Kidney epithelial cell (primary cell): ENCODE data around the gene FAM177B. TPM values are rescaled to one million over a fixed set of nuclear protein-coding genes. Genes with fewer than 3 reads are reported as not detected.

Source experiments
- DNase-seq: peaks from one replicate; pipeline ENCODE4 v3.0.0-alpha.2; 2010; ENCODE audit warnings: low read depth
- H3K27me3 ChIP-seq: 2 replicates; pipeline ENCODE4 v1.6.0; 2011; ENCODE audit warnings: low read length; ENCODE audit not compliant: control insufficient read depth, insufficient read depth
- H3K36me3 ChIP-seq: 2 replicates; pipeline ENCODE4 v1.5.1; 2011; ENCODE audit warnings: low read length; ENCODE audit not compliant: control insufficient read depth, insufficient read depth
- H3K4me3 ChIP-seq: 2 replicates; pipeline ENCODE4 v1.5.1; 2011; ENCODE audit warnings: low read depth, mild to moderate bottlenecking, control low read depth, low read length
- CTCF ChIP-seq: IDR thresholded peaks from 2 replicates; pipeline ENCODE4 v1.5.1; 2011; ENCODE audit warnings: mild to moderate bottlenecking, moderate library complexity, low read length, control low read depth, inconsistent platforms; ENCODE audit not compliant: insufficient read depth, poor library complexity, severe bottlenecking
- total RNA-seq: library from RNA; depleted of rRNA; stranded (reverse); fragments of >200 nt; gene quantifications from 2 replicates; pipeline ENCODE4 v1.2.3, GENCODE V29; 2015

The FAM177B gene
- total RNA-seq, 1 donor from 2014 or later: not detected

DNA sequence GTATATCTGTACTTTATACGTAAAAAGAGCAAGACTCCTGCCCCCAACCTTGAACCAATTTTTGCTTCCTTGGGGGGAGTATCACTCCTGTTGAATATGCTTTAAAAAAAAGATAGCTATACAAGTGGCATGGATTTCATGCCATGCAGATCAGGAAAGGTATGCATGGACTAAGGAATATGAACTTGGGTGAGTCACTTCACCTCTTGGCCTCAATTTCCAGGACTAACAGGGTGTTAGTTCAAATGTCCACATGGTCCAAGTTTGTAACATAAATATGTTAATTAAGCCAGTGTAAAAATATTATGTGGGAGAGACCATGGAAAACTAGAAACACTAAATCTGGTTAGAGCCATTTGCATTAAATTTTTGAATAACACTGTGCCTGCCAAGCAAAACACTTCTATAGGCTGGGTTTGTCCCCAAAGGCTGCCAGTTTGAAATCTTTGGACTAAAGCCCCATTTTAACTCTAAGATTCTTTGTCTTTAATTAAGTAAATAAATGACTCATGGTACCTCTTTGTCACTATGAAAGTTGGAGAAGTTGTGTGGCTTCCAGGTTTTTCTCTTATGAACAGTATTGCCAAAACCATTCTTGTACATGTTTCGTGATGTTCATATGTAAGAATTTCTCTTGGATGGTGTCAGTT, 33.1 kb downstream of the FAM177B start:
- Histone ChIP-seq H3K4me3 (no peak overlapping the region), H3K27me3 (no peaks in the 10 kb centered on the region), H3K36me3 (no peaks in the 10 kb centered on the region)
- DNase-seq: no peak
- no peak for TF ChIP-seq CTCF

DNA sequence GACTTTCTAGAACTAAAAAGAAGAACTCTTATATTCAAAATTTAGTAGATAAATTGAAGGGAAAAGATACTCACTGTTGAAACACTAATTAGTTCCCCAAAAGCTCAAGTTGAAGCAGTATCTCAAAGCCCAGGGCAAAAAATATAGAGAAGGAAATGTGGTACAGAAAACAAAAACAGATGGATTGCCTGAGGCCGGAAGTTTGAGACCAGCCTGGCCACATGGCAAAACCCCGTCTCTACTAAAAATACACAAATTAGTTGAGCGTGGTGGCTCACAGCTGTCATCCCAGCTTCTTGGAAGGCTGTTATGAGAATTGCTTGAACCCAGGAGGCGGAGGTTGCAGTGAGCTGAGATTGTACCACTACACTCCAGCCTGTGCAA, 36.0 kb downstream of the FAM177B start:
- no peaks in the 10 kb centered on the region for H3K27me3 ChIP-seq
- DNase-seq: no peak
- H3K36me3 ChIP-seq: no peaks in the 10 kb centered on the region
- H3K4me3 ChIP-seq: no peak overlapping the region
- TF ChIP-seq CTCF: no peak

DNA sequence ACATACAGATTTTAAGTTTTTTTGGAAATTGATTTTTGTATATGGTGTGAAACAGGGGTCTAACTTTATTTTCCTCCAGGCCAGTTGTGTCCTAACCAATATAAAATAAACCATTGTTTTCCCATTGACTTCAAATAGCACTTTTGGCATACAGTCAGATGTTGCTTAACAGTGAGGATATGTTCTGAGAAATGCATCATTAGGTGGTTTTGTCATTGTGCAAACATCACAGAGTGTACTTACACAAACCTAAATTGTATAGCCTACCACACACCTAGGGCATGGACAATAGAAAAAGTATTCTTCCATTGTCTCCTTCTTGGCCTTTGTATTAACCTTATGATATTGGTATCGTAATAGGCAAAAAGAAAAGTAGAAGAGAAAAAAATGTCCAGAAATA, 40.5 kb downstream of the FAM177B start:
- Histone ChIP-seq H3K27me3 (no peaks in the 10 kb centered on the region), H3K36me3 (no peaks in the 10 kb centered on the region), H3K4me3 (no peak overlapping the region)
- DNase-seq: no peak
- TF ChIP-seq CTCF: no peak

DNA sequence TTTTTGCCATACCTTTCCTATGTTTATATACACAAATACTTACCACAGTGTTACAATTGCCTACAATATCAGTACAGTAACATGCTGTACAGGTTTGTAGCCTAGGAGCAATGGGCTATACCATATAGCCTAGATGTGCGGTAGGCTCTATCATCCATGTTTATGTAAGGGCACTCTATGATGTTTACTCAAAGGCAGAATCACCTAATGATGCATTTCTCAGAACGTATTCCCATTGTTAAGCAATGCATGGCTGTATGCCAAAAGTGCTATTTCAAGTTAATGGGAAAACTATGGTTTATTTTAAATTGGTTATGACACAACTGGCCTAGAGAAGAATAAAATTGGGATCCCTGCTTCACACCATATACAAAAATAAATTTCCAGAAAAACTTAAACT, 41.0 kb downstream of the FAM177B start:
- H3K27me3 ChIP-seq: no peaks in the 10 kb centered on the region
- H3K36me3 ChIP-seq: no peaks in the 10 kb centered on the region
- TF ChIP-seq CTCF: no peak
- no peak overlapping the region for H3K4me3 ChIP-seq
- no peak for DNase-seq

GRCh38 chr1:222781251-222781650, 44.2 kb downstream of the FAM177B start:
- Histone ChIP-seq H3K27me3 (peaks cover 3% of the 10 kb centered on the region), H3K4me3 (no peak overlapping the region), H3K36me3 (no peaks in the 10 kb centered on the region)
- TF ChIP-seq CTCF: no peak
- DNase-seq: no peak

- Histone ChIP-seq H3K27me3 (peaks cover 3% of the 10 kb centered on the region), H3K36me3 (no peaks in the 10 kb centered on the region), H3K4me3 (no peak overlapping the region)
- DNase-seq: no peak
- no peak for TF ChIP-seq CTCF
Observed at GRCh38 chr1:222783051-222783450, 46.0 kb downstream of the FAM177B start.
